ENCODE data around the gene AKT3.

- TF ChIP-seq POLR2AphosphoS5 (IDR thresholded peaks at IDR 0.05; ENCODE audit: low read depth, low read length) (no peak), TAF1 (IDR thresholded peaks at IDR 0.05; ENCODE audit: borderline replicate concordance, insufficient read depth, low read length) (no peak), REST (IDR thresholded peaks at IDR 0.05; ENCODE audit: insufficient read depth in 1 of 2, low read depth in 2 of 2, low read length in 2 of 2) (no peak), FOXP2 (optimal IDR thresholded peaks at IDR 0.05; ENCODE audit: borderline replicate concordance, extremely low read depth, extremely low read length, insufficient read depth) (no peak)
These were observed 107.2 kb downstream of the AKT3 start for GRCh38 chr1:243742819-243743218.
